Thyroid gland (tissue), 4 donors: Measurements from ENCODE around the gene SPINK4. TPM values are rescaled to one million over a fixed set of nuclear protein-coding genes. Genes with fewer than 3 reads are reported as not detected.

ENCODE experiments used
- DNase-seq, 2 donors: peaks; one replicate each; pipeline ENCODE4 v3.0.0-alpha.2; 2019
- H3K27ac ChIP-seq, 3 donors: fragments of 200-600 bp; sonication (generic); 1 replicate in 2 of 3; 2 replicates in 1 of 3; pipeline ENCODE4 v1.5.1; 2016 to 2019; ENCODE audit warnings: mild to moderate bottlenecking in 1 of 3, moderate library complexity in 1 of 3
- H3K27me3 ChIP-seq: fragments of 200-600 bp; sonication (generic); one replicate; pipeline ENCODE4 v1.5.1; 2019
- H3K36me3 ChIP-seq, 2 donors: fragments of 200-600 bp; sonication (generic); one replicate each; pipeline ENCODE4 v1.5.1; 2016 to 2019
- H3K4me1 ChIP-seq, 2 donors: fragments of 200-600 bp; sonication (generic); one replicate each; pipeline ENCODE4 v1.5.1; 2017 to 2019
- H3K4me3 ChIP-seq, 3 donors: fragments of 200-600 bp; sonication (generic); replicated peaks in 1 of 3; 1 replicate in 2 of 3; 2 replicates in 1 of 3; pipeline ENCODE4 v1.5.1; 2016; ENCODE audit warnings: mild to moderate bottlenecking in 1 of 3
- H3K9me3 ChIP-seq: fragments of 200-600 bp; sonication (generic); one replicate; pipeline ENCODE4 v1.5.1; 2017
- CTCF ChIP-seq, 6 experiments: fragments of 200-600 bp in 3 of 6; fragments of 450-650 bp in 3 of 6; sonication (generic) in 3 of 6; IDR thresholded peaks; one replicate each; pipeline ENCODE4 v1.5.1; 2016 to 2019; ENCODE audit warnings: antibody characterized with exemption in 6 of 6, mild to moderate bottlenecking in 2 of 6, inconsistent platforms in 1 of 6, moderate library complexity in 1 of 6
- POLR2A ChIP-seq, 2 donors: fragments of 450-650 bp; IDR thresholded peaks; one replicate each; pipeline ENCODE4 v1.6.1; 2017; ENCODE audit warnings: antibody characterized with exemption in 2 of 2, mild to moderate bottlenecking in 2 of 2, moderate library complexity in 1 of 2
- WGBS, 2 donors: methylation state at CpG; one replicate each; pipeline ENCODE4 v1.1.5; 2017; 5-methylcytosine and 5-hydroxymethylcytosine counted together
- intact Hi-C: fragments of 100-400 bp; cut with DNase I; formaldehyde crosslinking; loops from one replicate; pipeline ENCODE4 v1.15.1; 2023
- total RNA-seq, 4 donors: library from RNA; depleted of rRNA; stranded (reverse); fragments of >200 nt; gene quantifications; one replicate each; pipeline ENCODE4 v1.2.3, GENCODE V29; 2016

SPINK4 gene
- total RNA-seq, 4 donors from 2014 or later: not detected

- Histone ChIP-seq H3K27ac (no peak overlapping the region), H3K4me3 (no peak overlapping the region), H3K36me3 (peaks cover 73 to 79% of the 10 kb centered on the region in 2 donors), H3K4me1 (no peaks in the 10 kb centered on the region), H3K9me3 (no peaks in the 10 kb centered on the region), H3K27me3 (no peaks in the 10 kb centered on the region)
- intact Hi-C loops: no loop called here
- 92 to 94% methylated on average over 2 of the region's 2 CpGs for WGBS, 2 donors
- no peak for TF ChIP-seq POLR2A (IDR thresholded peaks at IDR 0.05)
- TF ChIP-seq CTCF (IDR thresholded peaks at IDR 0.05): no peak
- DNase-seq: no peak
Observed at GRCh38 chr9:33256236-33256635, 16.3 kb downstream of the SPINK4 start.

GRCh38 chr9:33257276-33257675, 17.3 kb downstream of the SPINK4 start:
- TF ChIP-seq POLR2A (IDR thresholded peaks at IDR 0.05): no peak
- no peak for TF ChIP-seq CTCF (IDR thresholded peaks at IDR 0.05)
- no peaks in the 10 kb centered on the region for H3K9me3 ChIP-seq
- 93 to 97% methylated on average over 4 of the region's 4 CpGs for WGBS, 2 donors
- no peak overlapping the region for H3K4me3 ChIP-seq
- DNase-seq: no peak
- intact Hi-C loops: no loop called here
- H3K4me1 ChIP-seq: no peaks in the 10 kb centered on the region
- H3K27ac ChIP-seq: no peak overlapping the region
- H3K27me3 ChIP-seq: no peaks in the 10 kb centered on the region
- H3K36me3 ChIP-seq: peaks cover 81 to 82% of the 10 kb centered on the region in 2 donors

GRCh38 chr9:33260372-33260771, 20.4 kb downstream of the SPINK4 start:
- Histone ChIP-seq H3K27me3 (no peaks in the 10 kb centered on the region), H3K9me3 (no peaks in the 10 kb centered on the region), H3K4me3 (no peak overlapping the region), H3K36me3 (peaks cover 57 to 62% of the 10 kb centered on the region in 2 donors), H3K27ac (no peak overlapping the region), H3K4me1 (peaks cover 7 to 9% of the 10 kb centered on the region in 2 donors)
- DNase-seq: no peak
- no peak for TF ChIP-seq POLR2A (IDR thresholded peaks at IDR 0.05)
- no peak for TF ChIP-seq CTCF (IDR thresholded peaks at IDR 0.05)
- intact Hi-C loops: no loop called here
- 85 to 89% methylated on average over 1 of the region's 1 CpG for WGBS, 2 donors

- Histone ChIP-seq H3K36me3 (peaks cover 35 to 36% of the 10 kb centered on the region in 2 donors), H3K27me3 (no peaks in the 10 kb centered on the region), H3K4me1 (peaks cover 14 to 20% of the 10 kb centered on the region in 2 donors), H3K9me3 (no peaks in the 10 kb centered on the region), H3K4me3 (peak overlapping the region; percentile 76 to 79 (median 77)), H3K27ac (peak overlapping the region in 2 of 3 donors; percentile 78 to 89)
- TF ChIP-seq POLR2A (IDR thresholded peaks at IDR 0.05) (peak in 1 of 2 donors; percentile 28), CTCF (IDR thresholded peaks at IDR 0.05) (no peak)
- 5 to 6% methylated on average over 14 to 25 of the region's 25 CpGs for WGBS, 2 donors
- DNase-seq: no peak
- intact Hi-C loops: no loop called here
Observed at GRCh38 chr9:33263131-33264002, 23.4 kb downstream of the SPINK4 start.

GRCh38 chr9:33264003-33264472, 24.1 kb downstream of the SPINK4 start:
- TF ChIP-seq CTCF (IDR thresholded peaks at IDR 0.05) (no peak), POLR2A (IDR thresholded peaks at IDR 0.05) (no peak)
- Histone ChIP-seq H3K9me3 (no peaks in the 10 kb centered on the region), H3K36me3 (peaks cover 29 to 34% of the 10 kb centered on the region in 2 donors), H3K27me3 (no peaks in the 10 kb centered on the region), H3K27ac (peak overlapping the region; percentile 63 to 89 (median 78)), H3K4me3 (peak overlapping the region; percentile 76 to 79 (median 77)), H3K4me1 (peaks cover 14 to 20% of the 10 kb centered on the region in 2 donors)
- intact Hi-C loops: no loop called here
- 0 to 1% methylated on average over 14 to 36 of the region's 37 CpGs for WGBS, 2 donors
- DNase-seq: peak in 1 of 2 donors; percentile 46
